HG03097 (cell line): Measurements from ENCODE around the gene CPA5.

Experiments used
- ATAC-seq: cut with Tn5 transposase; IDR thresholded peaks from one replicate; pipeline ENCODE4 v1.9.1; 2021; ENCODE audit not compliant: unreplicated experiment, low FRiP score

CPA5 gene

GRCh38 chr7:130356876-130357611 is 12.4 kb downstream of the CPA5 start:
- ATAC-seq: no peak

- no peak for ATAC-seq
Observed at GRCh38 chr7:130358471-130358870, 13.9 kb downstream of the CPA5 start.

GRCh38 chr7:130359276-130359857 is 14.8 kb downstream of the CPA5 start:
- no peak for ATAC-seq

GRCh38 chr7:130360518-130360917 is 15.9 kb downstream of the CPA5 start:
- ATAC-seq: no peak

GRCh38 chr7:130361681-130362080 is 17.1 kb downstream of the CPA5 start:
- no peak for ATAC-seq

- ATAC-seq: no peak
Observed at GRCh38 chr7:130362251-130362816, 17.7 kb downstream of the CPA5 start.

- no peak for ATAC-seq
Observed at GRCh38 chr7:130363026-130363847, 18.6 kb downstream of the CPA5 start.

GRCh38 chr7:130364451-130364850 is 19.8 kb downstream of the CPA5 start:
- ATAC-seq: no peak

- ATAC-seq: no peak
Observed at GRCh38 chr7:130365088-130365487, 20.5 kb downstream of the CPA5 start.

GRCh38 chr7:130365511-130366441 is 21.2 kb downstream of the CPA5 start:
- no peak for ATAC-seq

- ATAC-seq: no peak
Observed at GRCh38 chr7:130366564-130366963, 21.9 kb downstream of the CPA5 start.

GRCh38 chr7:130367088-130367755 is 22.6 kb downstream of the CPA5 start:
- no peak for ATAC-seq

- no peak for ATAC-seq
Observed at GRCh38 chr7:130367836-130368746, 23.5 kb downstream of the CPA5 start.

GRCh38 chr7:130369110-130369711 is 24.6 kb downstream of the CPA5 start:
- no peak for ATAC-seq

GRCh38 chr7:130369831-130370550 is 25.4 kb downstream of the CPA5 start:
- ATAC-seq: no peak

GRCh38 chr7:130371046-130371445 is 26.4 kb downstream of the CPA5 start:
- ATAC-seq: no peak

GRCh38 chr7:130372402-130373165 is 28.0 kb downstream of the CPA5 start:
- no peak for ATAC-seq
